ENCODE measurements around the gene CCT8. TPM values are rescaled to one million over a fixed set of nuclear protein-coding genes. Genes with fewer than 3 reads are reported as not detected.

The CCT8 gene
- total and polyA plus RNA-seq, 5 donors from 2014 or later: 94.6 to 165 (median 135) TPM

GRCh38 chr21:29008367-29008766 is 65.1 kb downstream of the CCT8 start:
- H3K27ac Mint-ChIP-seq: no peak overlapping the region
- DNase-seq (no peak), ATAC-seq (ENCODE audit: low read depth in 2 of 2) (no peak)
- H3K36me3 ChIP-seq (ENCODE audit: control insufficient read depth, insufficient read depth, low read length): peaks cover 16% of the 10 kb centered on the region
- H3K4me1 ChIP-seq (ENCODE audit: control insufficient read depth, insufficient read depth, low read length, poor library complexity, severe bottlenecking): peaks cover 4% of the 10 kb centered on the region
- no peaks in the 10 kb centered on the region for H3K27me3 ChIP-seq (ENCODE audit: control insufficient read depth, insufficient read depth, low read length)
- H3K4me3 ChIP-seq (ENCODE audit: low read depth, low read length): no peak overlapping the region
- H3K9me3 ChIP-seq (ENCODE audit: control insufficient read depth in 2 of 2, low read length in 2 of 2): no peaks in the 10 kb centered on the region
- no peaks in the 10 kb centered on the region for H3K27me3 Mint-ChIP-seq
- peak overlapping the region in 1 of 4 donors; percentile 36 for H3K4me3 Mint-ChIP-seq
- no peaks in the 10 kb centered on the region for H3K9me3 Mint-ChIP-seq
- H3K36me3 Mint-ChIP-seq: peaks cover 10% of the 10 kb centered on the region
- H3K4me1 Mint-ChIP-seq: peaks cover 0 to 8% (median 4%) of the 10 kb centered on the region in 4 donors
- H3K27ac ChIP-seq (ENCODE audit: insufficient read depth, low read length, poor library complexity, severe bottlenecking): no peak overlapping the region

- no peaks in the 10 kb centered on the region for H3K27me3 ChIP-seq (ENCODE audit: control insufficient read depth, insufficient read depth, low read length)
- Mint-ChIP-seq H3K4me1 (peaks cover 0 to 10% (median 5%) of the 10 kb centered on the region in 4 donors), H3K9me3 (no peaks in the 10 kb centered on the region), H3K27ac (no peak overlapping the region), H3K36me3 (peaks cover 10% of the 10 kb centered on the region), H3K27me3 (no peaks in the 10 kb centered on the region), H3K4me3 (peak overlapping the region in 1 of 4 donors; percentile 28)
- DNase-seq: no peak
- peaks cover 9% of the 10 kb centered on the region for H3K4me1 ChIP-seq (ENCODE audit: control insufficient read depth, insufficient read depth, low read length, poor library complexity, severe bottlenecking)
- H3K9me3 ChIP-seq (ENCODE audit: control insufficient read depth in 2 of 2, low read length in 2 of 2): no peaks in the 10 kb centered on the region
- H3K4me3 ChIP-seq (ENCODE audit: low read depth, low read length): no peak overlapping the region
- peaks cover 16% of the 10 kb centered on the region for H3K36me3 ChIP-seq (ENCODE audit: control insufficient read depth, insufficient read depth, low read length)
- no peak overlapping the region for H3K27ac ChIP-seq (ENCODE audit: insufficient read depth, low read length, poor library complexity, severe bottlenecking)
- no peak for ATAC-seq (ENCODE audit: low read depth in 2 of 2)
Measured at GRCh38 chr21:29007810-29008209, 65.6 kb downstream of the CCT8 start.

GRCh38 chr21:29007135-29007534 is 66.3 kb downstream of the CCT8 start:
- Mint-ChIP-seq H3K4me1 (peaks cover 0 to 16% (median 10%) of the 10 kb centered on the region in 4 donors), H3K9me3 (no peaks in the 10 kb centered on the region), H3K36me3 (peaks cover 10% of the 10 kb centered on the region), H3K4me3 (no peak overlapping the region), H3K27me3 (peaks cover 5% of the 10 kb centered on the region), H3K27ac (peak overlapping the region in 1 of 3 donors; percentile 20)
- ATAC-seq (ENCODE audit: low read depth in 2 of 2): no peak
- Histone ChIP-seq H3K4me1 (ENCODE audit: control insufficient read depth, insufficient read depth, low read length, poor library complexity, severe bottlenecking) (peaks cover 14% of the 10 kb centered on the region), H3K27ac (ENCODE audit: insufficient read depth, low read length, poor library complexity, severe bottlenecking) (no peak overlapping the region), H3K27me3 (ENCODE audit: control insufficient read depth, insufficient read depth, low read length) (no peaks in the 10 kb centered on the region), H3K9me3 (ENCODE audit: control insufficient read depth in 2 of 2, low read length in 2 of 2) (no peaks in the 10 kb centered on the region), H3K4me3 (ENCODE audit: low read depth, low read length) (no peak overlapping the region), H3K36me3 (ENCODE audit: control insufficient read depth, insufficient read depth, low read length) (peaks cover 16% of the 10 kb centered on the region)
- no peak for DNase-seq

Other genes starting within 250 kb of the CCT8 start
- 38.3 TPM for gene LTN1, start 80.8 kb downstream of the CCT8 start, total RNA-seq
- 10 to 100 TPM; 12.7 to 20.2 (median 17.8) TPM for gene LTN1, start 80.8 kb downstream of the CCT8 start, polyA plus RNA-seq
- 3.7 TPM for gene RWDD2B, start 54.3 kb downstream of the CCT8 start, total RNA-seq
- gene RWDD2B, start 54.3 kb downstream of the CCT8 start, polyA plus RNA-seq: 10 to 100 TPM in 3 of 4 donors, 1 to 10 TPM in 1; 8.1 to 13.6 (median 12.0) TPM
- 72.8 TPM for gene USP16, start 49.0 kb downstream of the CCT8 start, total RNA-seq
- gene USP16, start 49.0 kb downstream of the CCT8 start, polyA plus RNA-seq: 10 to 100 TPM; 22.6 to 37.6 (median 29.7) TPM
- 24.6 TPM for gene MAP3K7CL, start 57.0 kb upstream of the CCT8 start, total RNA-seq
- 1 to 10 TPM; 5.4 to 9.2 (median 6.2) TPM for gene MAP3K7CL, start 57.0 kb upstream of the CCT8 start, polyA plus RNA-seq
- gene BACH1, start 225.3 kb upstream of the CCT8 start, total RNA-seq: 108 TPM
- 10 to 100 TPM; 30.2 to 50.5 (median 40.7) TPM for gene BACH1, start 225.3 kb upstream of the CCT8 start, polyA plus RNA-seq

Data from CD4-positive, CD25-positive, alpha-beta regulatory T cell (primary cell).